IPS-18c (cell line): ENCODE measurements around the gene GRAP2.
"Not testable (repeated sequence)": the region's sequence is repeated elsewhere in the genome, so short reads cannot be mapped to it uniquely, and the experiment has no call there.

ENCODE experiments used
- H3K4me3 ChIP-seq: 2 replicates; pipeline ENCODE4 v1.7.0; 2013; ENCODE audit warnings: low read depth, mild to moderate bottlenecking, low read length, moderate library complexity; ENCODE audit not compliant: insufficient read depth
- H3K9me3 ChIP-seq: one replicate; pipeline ENCODE4 v1.6.1; 2013; ENCODE audit warnings: mild to moderate bottlenecking, low read length, moderate library complexity; ENCODE audit not compliant: control insufficient read depth, insufficient read depth

The GRAP2 gene

DNA sequence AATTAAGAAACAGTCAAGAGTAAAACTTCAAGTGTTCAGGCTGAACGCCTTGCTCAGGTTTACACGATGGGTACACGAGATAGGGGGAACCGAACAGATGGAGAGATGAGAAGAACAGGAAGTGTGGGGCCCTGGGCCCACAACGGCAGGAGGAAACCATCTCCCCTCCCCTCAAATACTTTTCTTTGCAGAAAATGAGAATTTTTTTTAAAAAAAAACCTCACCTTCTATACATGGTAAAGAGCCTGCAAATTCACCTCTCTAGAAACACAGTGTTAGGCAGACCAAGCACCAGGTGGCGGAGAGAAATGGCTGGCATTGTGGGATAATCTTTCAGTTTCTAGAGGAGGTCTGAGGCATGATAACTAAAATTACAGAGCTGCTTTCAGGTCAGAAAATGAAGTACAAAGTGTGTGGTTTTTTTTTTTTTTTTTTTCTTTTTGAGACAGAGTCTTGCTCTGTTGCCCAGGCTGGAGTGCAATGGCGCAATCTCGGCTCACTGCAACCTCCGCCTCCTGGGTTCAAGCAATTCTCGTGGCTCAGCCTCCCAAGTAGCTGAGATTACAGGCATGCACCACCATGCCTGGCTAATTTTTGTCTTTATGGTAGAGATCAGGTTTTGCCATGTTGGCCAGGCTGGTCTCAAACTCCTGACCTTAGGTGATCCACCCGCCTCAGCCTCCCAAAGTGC, 50.9 kb downstream of the GRAP2 start:
- not testable (repeated sequence) for H3K9me3 ChIP-seq, H3K4me3 ChIP-seq

DNA sequence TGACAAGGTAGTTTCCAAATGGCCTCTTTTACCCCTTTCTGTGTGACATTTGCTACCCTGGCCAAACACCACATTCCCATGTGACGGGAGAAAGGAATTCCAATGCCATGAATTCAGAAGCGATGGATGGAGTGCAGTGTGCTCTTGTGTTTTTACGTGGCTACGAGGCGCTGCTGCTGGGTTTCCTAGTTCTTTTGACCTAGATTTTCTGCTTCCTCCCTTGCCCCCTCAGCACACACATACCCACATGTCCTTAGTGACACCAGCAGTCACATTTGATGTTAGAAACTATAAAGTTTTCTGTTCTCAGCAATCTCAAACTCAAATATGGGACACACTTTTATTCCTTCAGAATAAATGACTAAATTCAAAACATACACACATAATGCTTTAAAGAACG, 51.5 kb downstream of the GRAP2 start:
- Histone ChIP-seq H3K4me3 (no peak overlapping the region), H3K9me3 (peaks cover 2% of the 10 kb centered on the region)

DNA sequence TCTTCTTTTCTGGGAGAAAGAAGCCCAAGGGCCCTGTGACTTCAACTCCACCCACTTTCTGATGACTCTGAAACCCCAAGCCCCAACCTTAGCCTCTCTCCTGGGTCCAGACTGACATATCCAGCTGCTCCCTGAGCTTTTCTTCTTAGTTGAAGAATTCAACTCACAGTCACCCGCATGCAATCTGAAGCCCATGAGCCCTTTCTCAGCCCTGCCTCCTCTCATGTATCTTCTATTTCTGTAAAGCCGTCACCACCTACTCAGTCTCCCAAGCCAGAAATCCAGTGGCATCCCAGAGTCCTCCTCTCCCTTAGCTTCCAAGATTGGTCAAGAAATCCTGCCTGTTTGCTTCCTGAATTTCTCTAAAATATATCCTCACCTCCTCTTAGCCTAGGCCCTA, 52.2 kb downstream of the GRAP2 start:
- H3K4me3 ChIP-seq: no peak overlapping the region

DNA sequence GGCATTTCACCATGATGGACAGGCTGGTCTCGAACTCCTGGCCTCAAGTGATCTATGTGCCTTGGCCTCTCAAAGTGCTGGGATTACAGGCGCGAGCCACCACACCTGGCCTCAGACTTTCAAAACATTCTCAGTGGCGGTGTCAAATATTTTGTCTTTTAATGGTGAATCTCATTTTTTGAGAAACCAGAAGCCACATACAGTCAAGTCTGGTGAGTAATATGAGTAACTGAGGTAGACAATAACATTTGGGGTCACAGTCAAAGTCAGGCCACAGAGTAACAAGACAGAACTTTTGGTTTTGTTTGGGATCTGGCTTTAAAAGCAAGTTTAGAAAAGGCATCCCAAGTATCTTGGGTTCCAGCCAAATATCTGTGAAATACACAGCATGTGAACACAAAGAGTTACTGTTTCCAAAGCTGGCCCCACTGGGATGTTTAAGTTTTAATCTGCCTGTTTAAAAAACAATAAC, 53.7 kb downstream of the GRAP2 start:
- peaks cover 2% of the 10 kb centered on the region for H3K9me3 ChIP-seq
- no peak overlapping the region for H3K4me3 ChIP-seq

More for the DNA sequence above, 52.2 kb downstream of the GRAP2 start:
- peaks cover 2% of the 10 kb centered on the region for H3K9me3 ChIP-seq

DNA sequence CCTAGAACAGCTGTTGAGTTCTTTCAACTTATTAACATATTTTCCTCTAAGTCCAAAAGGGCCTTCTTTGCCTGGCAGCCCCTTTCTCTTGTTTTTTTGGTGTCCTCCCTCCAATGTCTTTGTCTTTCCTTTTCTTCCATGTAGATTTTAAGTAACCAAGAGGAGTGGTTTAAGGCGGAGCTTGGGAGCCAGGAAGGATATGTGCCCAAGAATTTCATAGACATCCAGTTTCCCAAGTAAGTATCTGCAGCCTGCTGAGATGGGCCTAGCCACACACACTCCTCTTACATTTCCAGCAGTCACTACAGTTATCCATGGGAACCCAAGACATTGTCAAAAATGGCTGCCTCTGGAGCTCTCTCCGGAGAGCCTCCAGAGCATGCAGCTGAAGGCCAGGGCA, 54.8 kb downstream of the GRAP2 start:
- Histone ChIP-seq H3K4me3 (no peak overlapping the region), H3K9me3 (peaks cover 2% of the 10 kb centered on the region)

DNA sequence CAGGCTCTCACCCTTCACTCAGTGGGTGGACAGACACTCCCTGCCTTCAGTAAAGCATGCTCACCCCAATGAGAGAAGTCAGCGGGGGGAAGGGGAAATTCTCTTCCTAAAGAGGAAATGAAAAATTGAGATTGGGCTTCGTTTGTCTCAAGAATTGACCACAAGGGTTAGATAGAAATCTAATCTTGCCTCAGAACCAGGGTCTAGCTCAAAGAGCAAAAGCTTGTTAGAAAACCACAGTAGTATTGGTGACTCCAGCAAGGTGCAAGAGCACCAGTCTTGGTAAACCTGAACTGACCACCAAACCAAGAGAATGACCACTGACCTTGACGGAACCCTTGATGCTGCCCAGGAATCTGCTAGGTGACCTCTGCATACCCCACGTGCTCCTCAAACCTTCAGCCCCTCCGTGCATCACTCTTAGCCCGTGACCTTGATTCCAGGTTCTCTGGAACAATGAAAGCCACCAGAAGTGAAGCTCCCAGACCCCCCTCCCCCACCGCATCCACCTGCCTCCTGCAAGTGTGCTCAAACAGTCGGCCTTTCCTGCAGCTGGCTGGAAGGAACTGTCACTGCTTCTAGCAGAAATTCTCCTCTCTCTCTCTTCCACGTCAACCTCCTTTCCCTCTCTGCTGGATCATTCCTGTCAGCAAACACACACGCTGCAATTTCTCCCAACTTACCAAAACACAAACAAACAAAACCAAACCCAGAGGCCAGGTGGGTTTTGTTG, 56.2 kb downstream of the GRAP2 start:
- peaks cover 2% of the 10 kb centered on the region for H3K9me3 ChIP-seq
- no peak overlapping the region for H3K4me3 ChIP-seq

DNA sequence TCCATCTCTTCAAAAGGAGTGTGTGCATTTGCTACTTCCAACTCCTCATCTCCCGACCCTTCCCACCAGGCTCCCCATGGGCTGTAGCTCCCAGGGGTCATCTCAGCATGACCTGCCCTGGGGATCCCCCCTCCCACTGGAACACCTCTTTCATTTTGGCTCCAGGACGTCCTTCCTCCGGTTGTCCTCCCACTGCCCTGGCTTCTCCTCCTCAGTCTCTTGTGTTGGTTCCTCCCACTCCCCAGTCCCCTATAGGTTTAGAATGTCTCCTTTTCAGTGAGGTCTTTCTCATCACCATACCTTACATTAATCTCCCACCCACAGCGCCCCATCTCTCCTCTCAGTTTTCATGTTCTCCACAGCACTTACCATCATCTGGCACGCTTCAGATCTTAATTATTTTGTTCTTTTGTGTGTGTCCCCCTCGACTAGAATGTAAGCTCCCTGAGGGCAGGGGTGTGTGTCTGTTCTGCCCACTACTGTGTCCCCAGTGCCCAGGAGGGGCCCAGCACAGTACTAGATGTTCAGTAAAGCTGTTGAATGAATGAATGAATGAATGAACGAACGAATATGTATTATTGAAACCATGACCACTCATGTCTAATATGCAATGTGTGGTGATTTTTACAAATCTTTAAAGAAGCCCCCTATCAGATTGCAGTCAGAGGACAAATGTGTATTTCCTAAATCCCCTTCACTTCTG, 57.3 kb downstream of the GRAP2 start:
- Histone ChIP-seq H3K9me3 (peaks cover 2% of the 10 kb centered on the region), H3K4me3 (no peak overlapping the region)

DNA sequence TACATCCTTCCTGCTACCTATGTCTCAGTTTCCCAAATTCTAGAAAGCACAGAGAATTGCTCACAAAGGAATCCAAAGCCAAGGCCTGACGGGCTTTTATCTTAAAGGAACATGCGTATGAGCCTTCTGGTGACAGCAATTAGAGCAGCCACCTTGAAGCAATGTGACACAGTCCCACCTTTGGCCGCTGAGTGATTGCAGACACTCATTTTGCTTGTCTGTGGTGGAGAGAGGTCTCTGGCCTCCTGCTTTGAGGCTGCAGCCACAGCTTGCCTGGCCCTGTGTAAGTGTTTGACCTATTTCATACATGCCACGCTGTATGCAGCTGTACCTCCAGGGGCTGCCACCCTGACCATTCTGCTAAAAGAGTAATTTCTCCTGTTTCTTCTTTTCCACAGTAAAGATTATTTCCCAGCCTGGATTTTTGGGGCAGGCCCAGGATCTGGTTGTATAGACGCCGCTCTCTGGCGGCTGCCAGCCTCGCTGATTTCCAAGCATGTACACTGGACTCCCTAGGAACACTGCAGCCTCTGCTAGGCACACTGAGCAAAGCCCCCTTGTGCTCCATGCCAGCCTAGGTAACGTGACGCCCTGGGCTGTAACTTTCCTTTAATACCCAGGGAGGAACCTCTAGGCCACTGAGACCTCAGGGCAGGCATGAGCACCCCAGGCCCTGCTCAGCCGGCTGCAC, 58.2 kb downstream of the GRAP2 start:
- H3K9me3 ChIP-seq: peaks cover 2% of the 10 kb centered on the region
- H3K4me3 ChIP-seq: no peak overlapping the region

DNA sequence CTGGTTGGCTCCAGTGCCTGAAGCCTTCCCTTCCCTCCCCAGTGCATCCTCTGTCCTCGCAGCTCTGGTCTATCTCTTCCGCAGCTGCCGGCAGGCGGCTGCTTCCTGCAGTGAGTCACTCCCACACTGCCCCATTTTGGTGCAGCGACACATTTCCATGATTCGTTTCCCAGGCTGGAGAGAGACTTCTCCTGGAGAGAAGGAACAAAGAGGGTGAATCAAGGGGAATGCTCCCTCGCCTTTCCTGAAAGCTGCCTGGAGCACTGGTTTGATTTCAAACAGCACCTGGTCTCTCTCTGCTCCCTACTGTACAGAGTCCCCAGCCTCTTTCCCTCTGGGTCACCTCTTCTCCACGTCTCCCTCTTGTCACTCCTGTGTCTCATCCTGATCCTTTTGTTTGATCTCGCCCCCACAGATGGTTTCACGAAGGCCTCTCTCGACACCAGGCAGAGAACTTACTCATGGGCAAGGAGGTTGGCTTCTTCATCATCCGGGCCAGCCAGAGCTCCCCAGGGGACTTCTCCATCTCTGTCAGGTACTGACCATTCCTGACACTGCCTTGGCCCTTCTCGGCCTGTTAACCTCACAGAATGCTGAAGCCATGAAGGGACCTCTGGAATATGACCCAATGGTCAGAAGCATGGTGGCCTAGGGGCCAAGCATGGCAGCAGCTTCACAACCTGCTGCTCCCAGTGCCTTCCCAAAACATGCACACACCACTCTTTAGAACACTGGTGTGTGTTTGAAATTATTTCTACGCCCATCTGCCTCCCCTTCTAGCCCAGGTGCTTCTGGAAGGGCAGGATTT, 59.0 kb downstream of the GRAP2 start, which contains the start of gene TMA7B:
Gene TMA7B (plus strand): TSS at position 758 of the 808 bp plus-strand sequence. CDS start 3,978 bp downstream, outside the sequence.
- Histone ChIP-seq H3K9me3 (peaks cover 2% of the 10 kb centered on the region), H3K4me3 (no peak within 1 kb of the TSS)

DNA sequence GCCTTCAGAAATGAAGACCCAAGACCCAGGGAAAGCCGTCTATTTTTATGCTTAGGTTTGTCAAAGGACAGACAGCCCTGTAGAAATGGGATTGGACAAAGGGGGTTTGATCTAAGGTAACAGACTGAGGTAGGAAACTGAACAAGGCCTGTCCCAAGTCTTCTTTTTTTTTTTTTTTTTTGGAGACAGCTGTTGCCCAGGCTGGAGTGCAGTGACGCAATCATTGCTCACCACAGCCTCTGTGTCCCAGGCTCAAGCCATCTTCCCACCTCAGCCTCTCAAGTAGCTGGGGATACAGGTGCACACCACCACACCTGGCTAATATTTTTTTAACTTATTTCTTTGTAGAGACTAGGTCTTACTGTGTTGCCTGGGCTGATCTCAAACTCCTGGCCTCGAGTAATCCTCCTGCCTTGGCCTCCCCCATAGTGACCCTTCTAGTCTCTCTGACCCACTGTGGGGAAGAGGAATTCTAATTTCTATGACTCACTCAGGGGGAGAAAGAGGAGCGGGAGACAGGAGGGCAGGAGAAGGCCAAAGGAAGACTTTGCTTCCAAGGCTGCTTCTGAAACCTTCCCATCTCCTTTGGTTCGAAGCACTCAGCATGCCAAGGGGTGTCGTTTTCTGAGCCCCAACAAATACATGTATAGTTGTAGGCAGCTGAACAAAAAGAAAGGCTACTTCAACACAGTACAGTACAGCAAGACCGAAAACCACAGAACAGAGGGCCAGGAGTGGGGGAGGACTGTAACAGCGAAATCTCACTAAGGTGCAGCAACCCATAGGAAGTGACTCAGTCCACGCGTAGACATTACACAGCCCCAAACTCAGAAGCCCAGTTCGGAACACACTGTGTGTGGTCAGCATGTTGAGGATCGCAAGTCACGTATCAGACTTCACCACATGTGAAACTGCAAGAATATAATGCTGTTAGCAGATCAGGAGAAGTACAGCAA, 60.2 kb downstream of the GRAP2 start:
- no peaks in the 10 kb centered on the region for H3K9me3 ChIP-seq
- H3K4me3 ChIP-seq: no peak overlapping the region

DNA sequence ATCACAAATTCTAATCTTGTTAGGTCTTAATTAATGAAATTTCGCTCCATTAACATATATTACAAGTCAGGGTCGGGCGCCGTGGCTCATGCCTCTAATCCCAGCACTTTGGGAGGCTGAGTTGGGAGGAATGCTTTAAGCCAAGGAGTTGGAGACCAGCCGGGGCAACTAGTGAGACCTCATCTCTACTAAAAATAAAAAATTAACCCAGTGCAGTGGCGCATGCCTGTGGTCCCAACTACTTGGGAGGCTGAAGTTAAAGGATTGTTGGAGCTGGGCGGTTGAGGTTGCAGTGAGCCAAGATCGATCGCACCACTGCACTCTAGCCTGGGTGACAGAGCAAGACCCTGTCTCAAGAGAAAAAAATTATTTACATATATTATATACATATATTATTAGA, 61.2 kb downstream of the GRAP2 start:
- Histone ChIP-seq H3K4me3 (no peak overlapping the region), H3K9me3 (no peaks in the 10 kb centered on the region)

DNA sequence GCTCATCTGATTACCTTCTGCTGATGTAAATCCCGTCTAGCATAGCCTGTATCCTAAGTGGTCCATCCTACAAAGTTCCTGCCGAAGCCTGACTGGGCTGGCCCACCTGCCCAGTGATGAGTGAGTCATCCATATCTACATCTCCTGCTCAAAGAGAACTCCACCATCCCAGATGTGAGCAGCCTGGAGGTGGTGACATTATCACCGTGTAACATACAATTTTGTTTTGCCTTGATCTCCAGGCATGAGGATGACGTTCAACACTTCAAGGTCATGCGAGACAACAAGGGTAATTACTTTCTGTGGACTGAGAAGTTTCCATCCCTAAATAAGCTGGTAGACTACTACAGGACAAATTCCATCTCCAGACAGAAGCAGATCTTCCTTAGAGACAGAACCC, 64.9 kb downstream of the GRAP2 start:
- no peak overlapping the region for H3K4me3 ChIP-seq
- H3K9me3 ChIP-seq: no peaks in the 10 kb centered on the region

DNA sequence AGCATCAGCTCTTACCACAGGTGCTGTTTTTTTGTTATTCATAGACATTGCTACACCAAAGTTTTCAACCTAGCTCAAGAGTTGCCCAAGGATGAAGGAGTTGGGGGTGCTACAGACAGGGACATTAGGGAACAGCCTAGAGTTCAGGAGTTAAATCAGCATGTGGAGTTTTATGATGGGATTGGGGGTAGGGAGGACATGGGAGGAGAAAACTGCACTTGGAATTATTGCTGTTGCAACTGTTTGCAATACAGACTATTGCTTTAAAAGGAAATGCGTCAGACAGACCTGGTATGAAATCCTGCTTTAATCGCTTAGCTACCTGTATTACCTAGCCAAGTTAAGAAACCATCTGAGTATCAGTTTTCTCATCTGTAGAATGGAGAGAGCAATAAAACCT, 65.6 kb downstream of the GRAP2 start:
- Histone ChIP-seq H3K4me3 (no peak overlapping the region), H3K9me3 (no peaks in the 10 kb centered on the region)

DNA sequence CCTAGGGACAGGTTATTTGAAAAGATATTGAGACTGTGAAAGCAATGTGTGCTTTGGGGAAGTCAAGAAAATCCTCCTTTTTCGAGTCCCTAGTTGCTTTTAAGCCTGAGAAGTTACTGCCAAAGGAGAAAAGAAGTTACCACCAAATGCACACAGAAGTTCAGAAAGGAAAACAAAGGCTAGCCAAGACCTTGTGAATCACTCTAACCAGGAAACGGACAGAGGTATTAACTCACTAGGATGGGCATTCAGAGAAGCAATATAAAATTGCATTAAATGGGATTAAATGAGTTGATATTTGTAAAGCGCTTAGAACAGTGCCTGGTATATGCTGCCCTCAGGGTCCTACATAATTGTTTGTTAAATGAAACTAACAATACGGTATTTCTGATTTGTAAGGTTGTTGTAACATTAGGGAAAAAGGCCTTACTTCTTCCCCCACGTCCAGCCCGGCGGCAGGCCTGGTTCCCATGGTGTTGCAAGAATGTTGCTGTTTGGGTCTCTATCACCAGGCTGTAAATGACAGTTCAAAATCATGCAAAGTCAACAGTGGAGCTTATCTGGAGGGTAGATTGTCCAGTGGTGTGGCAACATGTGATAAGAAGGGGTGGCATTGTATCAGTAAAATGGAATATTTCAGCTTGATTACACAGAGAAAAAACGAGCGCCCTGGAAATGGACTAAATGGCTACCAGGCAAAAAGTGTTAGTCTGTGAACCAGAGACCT, 66.4 kb downstream of the GRAP2 start:
- H3K4me3 ChIP-seq: no peak overlapping the region
- no peaks in the 10 kb centered on the region for H3K9me3 ChIP-seq
